Activated gamma-delta T cell (primary cell): Measurements from ENCODE around the gene ATG101.
A peak's percentile ranks its signal among the peaks of the same experiment; 100 is the strongest.
"Not testable (repeated sequence)": the region's sequence is repeated elsewhere in the genome, so short reads cannot be mapped to it uniquely, and the experiment has no call there.

Source experiments
- DNase-seq: peaks from one replicate; lab custom pipeline; 2025; lab: John Stamatoyannopoulos, UW

Gene ATG101

GRCh38 chr12:52097045-52097666 lies 27.4 kb downstream of the ATG101 start:
- no peak for DNase-seq

GRCh38 chr12:52104431-52105089 lies 34.8 kb downstream of the ATG101 start:
- DNase-seq, result not testable (repeated sequence)

- DNase-seq, result not testable (repeated sequence)
Observed at GRCh38 chr12:52116222-52117125, 46.7 kb downstream of the ATG101 start.

GRCh38 chr12:52117806-52118475 lies 48.2 kb downstream of the ATG101 start:
- not testable (repeated sequence) for DNase-seq

GRCh38 chr12:52119398-52120254 lies 49.8 kb downstream of the ATG101 start:
- DNase-seq, result no peak

- no peak for DNase-seq
Observed at GRCh38 chr12:52120951-52121823, 51.4 kb downstream of the ATG101 start.

- peak; percentile 17 for DNase-seq
Observed at GRCh38 chr12:52121824-52122539, 52.2 kb downstream of the ATG101 start.

- DNase-seq, result no peak
Observed at GRCh38 chr12:52122540-52122871, 52.7 kb downstream of the ATG101 start.

GRCh38 chr12:52122904-52123303 lies 53.1 kb downstream of the ATG101 start:
- DNase-seq, result no peak

GRCh38 chr12:52123487-52124186 lies 53.9 kb downstream of the ATG101 start:
- no peak for DNase-seq

- DNase-seq, result no peak
Observed at GRCh38 chr12:52125476-52125900, 55.7 kb downstream of the ATG101 start.

GRCh38 chr12:52126050-52126604 lies 56.3 kb downstream of the ATG101 start:
- DNase-seq, result no peak
